Thyroid gland (tissue), 4 donors: Measurements from ENCODE around the gene KRTAP20-3. TPM values are rescaled to one million over a fixed set of nuclear protein-coding genes. Genes with fewer than 3 reads are reported as not detected.

Experiments used
- DNase-seq, 2 donors: peaks; one replicate each; pipeline ENCODE4 v3.0.0-alpha.2; 2019
- H3K27ac ChIP-seq, 3 donors: fragments of 200-600 bp; sonication (generic); 1 replicate in 2 of 3; 2 replicates in 1 of 3; pipeline ENCODE4 v1.5.1; 2016 to 2019; ENCODE audit warnings: mild to moderate bottlenecking in 1 of 3, moderate library complexity in 1 of 3
- H3K27me3 ChIP-seq: fragments of 200-600 bp; sonication (generic); one replicate; pipeline ENCODE4 v1.5.1; 2019
- H3K36me3 ChIP-seq, 2 donors: fragments of 200-600 bp; sonication (generic); one replicate each; pipeline ENCODE4 v1.5.1; 2016 to 2019
- H3K4me1 ChIP-seq, 2 donors: fragments of 200-600 bp; sonication (generic); one replicate each; pipeline ENCODE4 v1.5.1; 2017 to 2019
- H3K4me3 ChIP-seq, 3 donors: fragments of 200-600 bp; sonication (generic); replicated peaks in 1 of 3; 1 replicate in 2 of 3; 2 replicates in 1 of 3; pipeline ENCODE4 v1.5.1; 2016; ENCODE audit warnings: mild to moderate bottlenecking in 1 of 3
- H3K9me3 ChIP-seq: fragments of 200-600 bp; sonication (generic); one replicate; pipeline ENCODE4 v1.5.1; 2017
- POLR2A ChIP-seq, 2 donors: fragments of 450-650 bp; IDR thresholded peaks; one replicate each; pipeline ENCODE4 v1.6.1; 2017; ENCODE audit warnings: antibody characterized with exemption in 2 of 2, mild to moderate bottlenecking in 2 of 2, moderate library complexity in 1 of 2
- WGBS, 2 donors: methylation state at CpG; one replicate each; pipeline ENCODE4 v1.1.5; 2017; 5-methylcytosine and 5-hydroxymethylcytosine counted together
- intact Hi-C: fragments of 100-400 bp; cut with DNase I; formaldehyde crosslinking; loops from one replicate; pipeline ENCODE4 v1.15.1; 2023
- total RNA-seq, 4 donors: library from RNA; depleted of rRNA; stranded (reverse); fragments of >200 nt; gene quantifications; one replicate each; pipeline ENCODE4 v1.2.3, GENCODE V29; 2016
- TF ChIP-seq, protein P1 (sequence below), 6 experiments: fragments of 200-600 bp in 3 of 6; fragments of 450-650 bp in 3 of 6; sonication (generic) in 3 of 6; IDR thresholded peaks; one replicate each; pipeline ENCODE4 v1.5.1; 2016 to 2019; ENCODE audit warnings: antibody characterized with exemption in 6 of 6, mild to moderate bottlenecking in 2 of 6, inconsistent platforms in 1 of 6, moderate library complexity in 1 of 6

The KRTAP20-3 gene
- total RNA-seq, 4 donors from 2014 or later, result not detected

DNA sequence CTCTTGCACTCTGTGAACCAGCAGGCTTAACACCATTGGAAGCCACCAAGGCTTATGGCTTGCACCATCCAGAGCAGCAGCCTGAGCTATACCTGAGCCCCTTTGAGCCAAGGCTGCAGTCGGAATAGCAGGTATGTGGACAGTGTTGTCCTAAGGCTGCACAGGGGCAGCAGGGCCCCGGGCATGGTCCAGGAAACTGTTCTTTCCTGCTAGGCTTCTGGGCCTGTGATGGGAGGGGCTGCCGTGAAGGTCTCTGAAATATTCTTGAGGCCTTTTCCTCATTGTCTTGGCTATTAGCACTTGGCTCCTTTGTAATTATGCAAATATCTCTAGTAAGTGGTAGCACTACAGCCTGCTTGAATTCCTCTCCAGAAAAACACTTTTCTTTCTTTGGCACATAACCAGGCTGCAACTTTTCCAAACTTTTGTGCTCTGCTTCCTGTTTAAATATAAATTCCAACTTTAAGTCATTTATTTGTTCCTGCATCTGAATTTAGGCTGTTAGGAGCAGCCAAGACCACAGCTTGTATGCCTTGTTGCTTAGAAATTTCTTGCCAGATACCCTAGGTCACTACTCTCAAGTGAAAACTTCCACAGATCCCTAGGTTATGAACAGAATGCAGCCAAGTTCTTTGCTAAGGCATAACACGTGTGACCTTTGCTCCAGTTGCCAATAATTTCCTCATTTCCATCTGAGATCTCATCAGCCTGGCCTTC, 17.1 kb upstream of the KRTAP20-3 start:
- H3K27me3 ChIP-seq, result no peaks in the 10 kb centered on the region
- no peak for TF ChIP-seq POLR2A (IDR thresholded peaks at IDR 0.05)
- TF ChIP-seq, protein P1, sequence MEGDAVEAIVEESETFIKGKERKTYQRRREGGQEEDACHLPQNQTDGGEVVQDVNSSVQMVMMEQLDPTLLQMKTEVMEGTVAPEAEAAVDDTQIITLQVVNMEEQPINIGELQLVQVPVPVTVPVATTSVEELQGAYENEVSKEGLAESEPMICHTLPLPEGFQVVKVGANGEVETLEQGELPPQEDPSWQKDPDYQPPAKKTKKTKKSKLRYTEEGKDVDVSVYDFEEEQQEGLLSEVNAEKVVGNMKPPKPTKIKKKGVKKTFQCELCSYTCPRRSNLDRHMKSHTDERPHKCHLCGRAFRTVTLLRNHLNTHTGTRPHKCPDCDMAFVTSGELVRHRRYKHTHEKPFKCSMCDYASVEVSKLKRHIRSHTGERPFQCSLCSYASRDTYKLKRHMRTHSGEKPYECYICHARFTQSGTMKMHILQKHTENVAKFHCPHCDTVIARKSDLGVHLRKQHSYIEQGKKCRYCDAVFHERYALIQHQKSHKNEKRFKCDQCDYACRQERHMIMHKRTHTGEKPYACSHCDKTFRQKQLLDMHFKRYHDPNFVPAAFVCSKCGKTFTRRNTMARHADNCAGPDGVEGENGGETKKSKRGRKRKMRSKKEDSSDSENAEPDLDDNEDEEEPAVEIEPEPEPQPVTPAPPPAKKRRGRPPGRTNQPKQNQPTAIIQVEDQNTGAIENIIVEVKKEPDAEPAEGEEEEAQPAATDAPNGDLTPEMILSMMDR (IDR thresholded peaks at IDR 0.05), result no peak
- DNase-seq, result no peak
- 79 to 94% methylated on average over 4 of the region's 4 CpGs for WGBS, 2 donors
- H3K27ac ChIP-seq, result no peak overlapping the region
- no peak overlapping the region for H3K4me3 ChIP-seq
- H3K4me1 ChIP-seq, result no peaks in the 10 kb centered on the region
- no peaks in the 10 kb centered on the region for H3K36me3 ChIP-seq
- no peaks in the 10 kb centered on the region for H3K9me3 ChIP-seq
- intact Hi-C loops, result no loop called here

DNA sequence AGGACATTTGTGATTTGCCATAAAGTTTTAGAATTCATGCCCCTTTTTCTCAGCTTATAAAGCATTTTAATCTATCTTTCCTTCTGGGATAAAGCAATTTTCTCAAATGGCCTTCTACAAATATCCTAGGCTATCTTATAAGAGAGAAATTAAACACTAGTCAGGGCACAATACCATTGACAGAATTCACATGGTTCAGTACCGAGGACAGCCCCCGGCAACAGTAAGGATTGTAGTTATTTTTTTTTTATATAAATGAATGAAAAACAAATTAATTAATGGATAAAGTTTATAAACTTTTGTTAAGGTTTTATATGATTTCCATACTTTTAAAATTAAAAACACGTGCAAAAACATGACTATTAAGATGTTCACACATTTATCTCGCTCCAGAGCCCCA, 14.6 kb upstream of the KRTAP20-3 start:
- Histone ChIP-seq H3K9me3 (no peaks in the 10 kb centered on the region), H3K4me3 (no peak overlapping the region), H3K27ac (no peak overlapping the region), H3K27me3 (no peaks in the 10 kb centered on the region), H3K36me3 (no peaks in the 10 kb centered on the region), H3K4me1 (no peaks in the 10 kb centered on the region)
- 78 to 91% methylated on average over 4 of the region's 4 CpGs for WGBS, 2 donors
- no peak for DNase-seq
- TF ChIP-seq, protein P1 (IDR thresholded peaks at IDR 0.05), result no peak
- no peak for TF ChIP-seq POLR2A (IDR thresholded peaks at IDR 0.05)
- intact Hi-C loops, result no loop called here

DNA sequence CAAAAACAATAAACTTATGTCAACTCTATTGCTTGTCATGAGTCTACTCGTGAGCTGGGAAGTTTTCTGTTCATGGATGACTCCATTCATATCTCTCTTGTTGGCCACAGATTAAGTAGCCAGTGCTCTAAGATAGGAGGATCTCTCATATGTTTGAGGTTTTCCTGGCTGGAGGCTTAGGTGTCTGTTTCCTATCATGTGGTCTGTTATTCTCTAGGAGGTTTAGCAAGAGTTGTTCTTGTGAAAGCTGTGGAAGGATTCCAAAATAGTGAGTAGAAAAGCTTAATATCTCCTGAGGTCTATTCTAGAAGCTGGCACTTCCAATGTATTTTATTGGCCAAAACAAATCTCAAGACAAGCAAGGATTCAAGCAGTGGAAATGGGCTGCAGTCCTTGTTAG, 13.5 kb upstream of the KRTAP20-3 start:
- H3K36me3 ChIP-seq, result no peaks in the 10 kb centered on the region
- 76% methylated on average over 1 of the region's 1 CpG for WGBS, 2 donors
- no peak overlapping the region for H3K27ac ChIP-seq
- H3K27me3 ChIP-seq, result no peaks in the 10 kb centered on the region
- no peak for TF ChIP-seq POLR2A (IDR thresholded peaks at IDR 0.05)
- TF ChIP-seq, protein P1 (IDR thresholded peaks at IDR 0.05), result no peak
- no peaks in the 10 kb centered on the region for H3K4me1 ChIP-seq
- H3K9me3 ChIP-seq, result no peaks in the 10 kb centered on the region
- no peak for DNase-seq
- intact Hi-C loops, result no loop called here
- H3K4me3 ChIP-seq, result no peak overlapping the region

DNA sequence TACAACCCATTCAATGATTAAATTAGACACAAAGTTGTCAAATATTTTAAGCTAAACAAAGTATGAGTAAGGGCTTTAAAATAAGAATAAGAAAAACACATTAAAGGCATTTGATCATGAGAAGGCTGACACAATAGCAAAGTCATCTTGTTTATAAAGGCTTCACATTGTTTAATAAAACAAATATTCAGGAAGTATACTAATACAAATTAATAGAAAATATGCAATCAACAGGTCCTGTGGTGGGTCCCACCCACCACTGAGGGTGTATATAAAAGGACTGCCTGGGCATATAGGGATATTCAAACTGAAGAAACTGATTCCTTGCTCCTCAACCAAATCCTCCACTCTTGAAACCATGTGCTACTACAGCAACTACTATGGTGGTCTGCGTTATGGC, 7.8 kb upstream of the KRTAP20-3 start, which contains the start of gene KRTAP20-2:
TSS of gene KRTAP20-2 (plus strand) at position 301 of the 400 bp plus-strand sequence. CDS start at position 359, 58 bp downstream.
- Histone ChIP-seq H3K27ac (no peak within 1 kb of the TSS), H3K36me3 (no peaks in the 10 kb centered on the region), H3K27me3 (no peaks in the 10 kb centered on the region), H3K9me3 (no peaks in the 10 kb centered on the region), H3K4me3 (no peak within 1 kb of the TSS), H3K4me1 (no peaks in the 10 kb centered on the region)
- TF ChIP-seq, protein P1 (IDR thresholded peaks at IDR 0.05), result no peak
- no peak for TF ChIP-seq POLR2A (IDR thresholded peaks at IDR 0.05)
- no peak for DNase-seq
- 90 to 93% methylated on average over 1 of the region's 1 CpG for WGBS, 2 donors
- intact Hi-C loops, result no loop called here

DNA sequence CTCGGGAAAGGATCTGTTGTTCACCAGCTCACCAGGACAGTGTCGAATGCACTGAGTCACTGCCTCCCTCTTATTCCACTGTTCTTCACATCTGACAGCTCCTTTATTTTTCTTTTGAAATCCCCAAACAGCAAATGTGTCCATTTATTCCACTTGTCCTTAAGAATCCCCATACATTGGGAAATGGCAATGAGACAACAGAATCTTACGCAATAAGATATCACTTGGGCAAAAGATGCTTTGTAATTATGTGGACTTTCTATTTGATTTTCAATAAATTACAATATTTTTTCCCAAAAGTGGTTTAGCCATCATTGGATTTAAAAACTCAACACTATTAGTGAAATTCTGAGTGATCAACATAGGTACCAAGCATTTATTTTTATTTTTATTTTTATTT, 4.0 kb upstream of the KRTAP20-3 start:
- Histone ChIP-seq H3K4me1 (no peaks in the 10 kb centered on the region), H3K27ac (no peak overlapping the region), H3K9me3 (no peaks in the 10 kb centered on the region), H3K4me3 (no peak overlapping the region), H3K36me3 (no peaks in the 10 kb centered on the region), H3K27me3 (no peaks in the 10 kb centered on the region)
- no peak for DNase-seq
- TF ChIP-seq POLR2A (IDR thresholded peaks at IDR 0.05), result no peak
- TF ChIP-seq, protein P1 (IDR thresholded peaks at IDR 0.05), result no peak
- 85 to 92% methylated on average over 3 of the region's 3 CpGs for WGBS, 2 donors
- intact Hi-C loops, result no loop called here
